Type B pancreatic cell (in vitro differentiated cells): ENCODE measurements around the gene CGNL1. TPM values are rescaled to one million over a fixed set of nuclear protein-coding genes. Genes with fewer than 3 reads are reported as not detected.
A peak's percentile ranks its signal among the peaks of the same experiment; 100 is the strongest.

Experiments used
- DNase-seq: peaks from one replicate; pipeline ENCODE4 v3.0.0; 2021; ENCODE audit warnings: mixed read lengths; ENCODE audit not compliant: unreplicated experiment; ENCODE audit errors: extremely low spot score
- H3K27ac Mint-ChIP-seq: 2 replicates; pipeline ENCODE4 v1.8.0; 2021; ENCODE audit warnings: mild to moderate bottlenecking, mixed read lengths
- H3K27me3 Mint-ChIP-seq: 2 replicates; pipeline ENCODE4 v1.8.0; 2021; ENCODE audit warnings: mixed read lengths
- H3K36me3 Mint-ChIP-seq: 2 replicates; pipeline ENCODE4 v1.8.0; 2021; ENCODE audit warnings: mixed read lengths
- H3K4me1 Mint-ChIP-seq: one replicate; pipeline ENCODE4 v1.8.0; 2021; ENCODE audit warnings: mixed read lengths; ENCODE audit not compliant: unreplicated experiment
- H3K4me3 Mint-ChIP-seq: 2 replicates; pipeline ENCODE4 v1.8.0; 2021; ENCODE audit warnings: mild to moderate bottlenecking, mixed read lengths
- H3K9me3 Mint-ChIP-seq: 2 replicates; pipeline ENCODE4 v1.8.0; 2021; ENCODE audit warnings: mixed read lengths
- CTCF ChIP-seq: fragments of 200-600 bp; sonication (generic); conservative IDR thresholded peaks from 2 replicates; pipeline ENCODE4 v1.5.0; 2021; ENCODE audit warnings: antibody characterized with exemption, mild to moderate bottlenecking
- total RNA-seq: library from RNA; stranded (reverse); gene quantifications from 2 replicates; pipeline ENCODE4 v1.2.1, GENCODE V29; 2021; ENCODE audit warnings: low replicate concordance

Gene CGNL1
- total RNA-seq, 1 donor from 2014 or later, result 11.8 TPM

GRCh38 chr15:57527382-57528091, 151.2 kb downstream of the CGNL1 start:
- H3K27ac Mint-ChIP-seq, result peak overlapping the region; percentile 16
- peak; percentile 86 for TF ChIP-seq CTCF
- H3K36me3 Mint-ChIP-seq, result no peaks in the 10 kb centered on the region
- H3K4me3 Mint-ChIP-seq, result no peak overlapping the region
- peaks cover 45% of the 10 kb centered on the region for H3K4me1 Mint-ChIP-seq
- H3K9me3 Mint-ChIP-seq, result no peaks in the 10 kb centered on the region
- no peak for DNase-seq
- no peaks in the 10 kb centered on the region for H3K27me3 Mint-ChIP-seq

- no peak overlapping the region for H3K27ac Mint-ChIP-seq
- no peaks in the 10 kb centered on the region for H3K9me3 Mint-ChIP-seq
- H3K36me3 Mint-ChIP-seq, result no peaks in the 10 kb centered on the region
- DNase-seq, result no peak
- H3K4me3 Mint-ChIP-seq, result no peak overlapping the region
- peaks cover 50% of the 10 kb centered on the region for H3K4me1 Mint-ChIP-seq
- no peaks in the 10 kb centered on the region for H3K27me3 Mint-ChIP-seq
- no peak for TF ChIP-seq CTCF
Observed at GRCh38 chr15:57528940-57529565, 152.7 kb downstream of the CGNL1 start.

GRCh38 chr15:57529748-57530147, 153.4 kb downstream of the CGNL1 start:
- no peaks in the 10 kb centered on the region for H3K27me3 Mint-ChIP-seq
- no peak overlapping the region for H3K27ac Mint-ChIP-seq
- peaks cover 50% of the 10 kb centered on the region for H3K4me1 Mint-ChIP-seq
- DNase-seq, result no peak
- H3K4me3 Mint-ChIP-seq, result no peak overlapping the region
- H3K36me3 Mint-ChIP-seq, result no peaks in the 10 kb centered on the region
- H3K9me3 Mint-ChIP-seq, result no peaks in the 10 kb centered on the region
- no peak for TF ChIP-seq CTCF

- no peak for TF ChIP-seq CTCF
- Mint-ChIP-seq H3K27me3 (no peaks in the 10 kb centered on the region), H3K4me3 (no peak overlapping the region), H3K36me3 (peaks cover 9% of the 10 kb centered on the region), H3K4me1 (peaks cover 40% of the 10 kb centered on the region), H3K27ac (no peak overlapping the region), H3K9me3 (no peaks in the 10 kb centered on the region)
- DNase-seq, result no peak
Observed at GRCh38 chr15:57532731-57533447, 156.6 kb downstream of the CGNL1 start.

GRCh38 chr15:57533448-57533799, 157.1 kb downstream of the CGNL1 start:
- no peaks in the 10 kb centered on the region for H3K9me3 Mint-ChIP-seq
- peaks cover 41% of the 10 kb centered on the region for H3K4me1 Mint-ChIP-seq
- peaks cover 9% of the 10 kb centered on the region for H3K36me3 Mint-ChIP-seq
- TF ChIP-seq CTCF, result no peak
- no peak overlapping the region for H3K4me3 Mint-ChIP-seq
- DNase-seq, result no peak
- no peak overlapping the region for H3K27ac Mint-ChIP-seq
- no peaks in the 10 kb centered on the region for H3K27me3 Mint-ChIP-seq
